GM21381 (cell line): ENCODE data around the gene KRT5.

Experiments
- ATAC-seq: cut with Tn5 transposase; IDR thresholded peaks from one replicate; pipeline ENCODE4 v1.9.1; 2021; ENCODE audit warnings: mild to moderate bottlenecking, moderate library complexity; ENCODE audit not compliant: unreplicated experiment

Gene KRT5

DNA sequence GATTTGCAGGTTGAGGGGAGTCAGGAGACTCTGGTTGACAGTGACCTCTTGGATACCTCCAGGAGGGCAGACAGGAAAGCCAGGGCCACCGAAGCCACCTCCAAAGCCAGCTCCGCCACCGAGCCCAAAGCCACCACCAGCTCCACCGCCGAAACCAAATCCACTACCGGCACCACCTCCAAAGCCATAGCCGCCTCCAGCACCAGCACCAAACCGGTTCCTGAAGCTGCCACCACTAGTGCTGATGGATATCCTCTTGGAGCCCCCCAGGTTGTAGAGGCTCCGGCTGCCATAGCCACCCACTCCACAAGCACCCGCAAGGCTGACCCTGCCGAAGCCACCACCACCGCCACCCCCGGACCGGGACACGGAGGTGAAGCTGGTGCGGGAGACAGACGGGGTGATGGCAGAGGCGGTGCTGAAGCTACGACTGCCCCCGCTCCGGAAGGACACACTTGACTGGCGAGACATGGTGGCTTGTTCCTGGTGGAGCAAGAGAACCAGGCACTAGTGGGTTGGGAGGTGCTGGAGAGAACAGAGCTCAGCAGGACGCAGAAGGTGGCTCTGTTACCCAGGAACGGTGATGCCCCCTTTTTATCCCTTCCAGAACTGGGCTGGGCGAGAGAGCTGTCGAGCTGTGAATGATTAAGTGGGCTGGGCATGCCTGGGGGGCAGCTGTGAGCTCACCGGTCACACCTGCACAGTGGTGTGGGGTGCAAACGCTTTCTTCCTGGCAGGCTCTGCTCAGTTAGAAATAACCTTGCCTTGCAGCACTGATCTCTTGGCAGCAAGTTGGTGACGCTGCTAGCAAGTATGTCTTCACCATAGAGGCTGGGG is at the start of gene KRT5:
Gene KRT5, minus strand, starts transcription at position 569 of the 837 bp plus-strand sequence. Its CDS starts 98 bp downstream, at position 471.
- ATAC-seq, result no peak

DNA sequence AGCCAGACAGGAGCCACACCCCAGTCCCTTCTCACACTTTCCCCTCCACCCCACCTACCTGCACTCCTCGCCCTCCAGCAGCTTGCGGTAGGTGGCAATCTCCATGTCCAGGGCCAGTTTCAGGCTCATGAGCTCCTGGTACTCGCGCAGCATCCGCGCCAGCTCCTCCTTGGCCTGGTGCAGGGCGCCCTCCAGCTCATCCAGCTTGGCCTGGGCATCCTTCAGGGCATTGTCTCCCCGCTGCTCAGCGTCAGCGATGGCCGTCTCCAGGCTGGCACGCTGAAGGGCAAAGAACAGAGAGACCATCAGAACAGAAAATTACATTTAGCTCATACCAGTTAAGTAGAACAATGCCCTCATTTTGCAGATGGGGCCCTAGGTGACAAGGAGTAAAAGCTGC is 47.9 kb upstream of the KRT5 start:
- ATAC-seq, result no peak

DNA sequence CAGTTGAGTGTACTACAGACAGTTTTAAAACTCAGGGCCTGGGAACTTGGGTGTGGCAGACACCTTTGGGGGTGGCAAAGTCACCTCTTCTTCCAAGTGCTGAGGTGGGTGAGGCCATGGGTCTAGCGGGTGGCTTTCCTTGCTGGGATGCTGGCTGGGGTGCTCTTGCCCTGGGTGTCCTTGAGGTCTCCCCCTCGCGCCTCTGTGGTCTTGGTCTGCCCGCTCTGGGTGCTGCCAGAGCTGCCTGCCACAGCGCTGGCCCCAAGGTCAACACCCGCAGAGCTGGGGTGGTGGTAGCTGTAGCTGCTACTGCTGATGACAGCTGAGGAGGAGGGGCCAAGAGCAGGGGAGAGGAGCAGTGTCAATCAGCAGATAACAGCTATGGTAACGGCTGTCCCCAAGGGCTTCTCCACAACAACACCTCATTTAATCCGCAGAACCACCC is 46.7 kb upstream of the KRT5 start:
- no peak for ATAC-seq

DNA sequence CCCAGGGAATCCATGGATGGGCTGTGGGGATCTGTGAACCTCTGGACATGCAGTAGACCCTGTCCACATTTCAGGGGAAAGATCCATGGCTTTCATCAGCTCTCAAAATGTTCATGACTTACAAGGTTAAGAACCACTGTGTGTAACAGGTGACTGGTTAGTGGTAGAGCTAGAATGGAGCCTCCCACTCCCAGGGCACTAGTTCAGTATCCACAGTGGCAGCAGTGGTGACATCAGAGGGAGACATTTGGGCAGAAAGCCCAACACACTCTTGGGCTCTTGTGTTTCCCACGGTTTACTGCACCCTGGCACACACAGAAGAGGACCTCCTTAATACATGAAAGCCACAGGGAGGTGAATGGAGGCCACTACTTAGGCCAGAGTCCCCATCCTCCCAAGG is 44.4 kb upstream of the KRT5 start:
- ATAC-seq, result no peak

DNA sequence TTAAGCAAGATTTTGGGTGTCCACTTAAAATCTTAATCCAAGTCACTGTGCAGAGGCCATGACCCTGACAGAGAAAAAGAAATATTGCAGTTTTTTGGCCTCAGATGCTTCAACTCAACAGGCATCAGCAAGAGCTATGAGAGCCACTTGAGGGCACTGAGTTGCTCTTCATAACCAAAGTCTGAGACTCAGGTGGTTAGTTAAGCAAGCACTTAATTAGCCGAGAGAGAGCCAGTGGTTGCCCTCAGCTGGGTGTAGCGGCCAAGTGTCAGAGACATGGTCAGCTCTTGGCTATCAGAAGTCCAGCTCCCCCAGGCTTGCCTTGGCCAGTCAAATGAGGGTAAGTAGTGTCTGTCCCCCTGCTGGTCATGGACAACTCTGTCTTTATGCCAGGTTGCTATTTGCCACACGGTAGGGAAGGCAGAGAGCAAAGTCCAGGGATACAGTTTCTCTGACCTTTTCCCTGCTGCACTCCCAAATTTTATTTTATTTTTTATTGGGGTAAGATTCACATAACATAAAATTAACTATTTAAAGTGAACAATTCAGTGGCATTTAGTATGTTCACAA is 41.8 kb upstream of the KRT5 start:
- no peak for ATAC-seq

DNA sequence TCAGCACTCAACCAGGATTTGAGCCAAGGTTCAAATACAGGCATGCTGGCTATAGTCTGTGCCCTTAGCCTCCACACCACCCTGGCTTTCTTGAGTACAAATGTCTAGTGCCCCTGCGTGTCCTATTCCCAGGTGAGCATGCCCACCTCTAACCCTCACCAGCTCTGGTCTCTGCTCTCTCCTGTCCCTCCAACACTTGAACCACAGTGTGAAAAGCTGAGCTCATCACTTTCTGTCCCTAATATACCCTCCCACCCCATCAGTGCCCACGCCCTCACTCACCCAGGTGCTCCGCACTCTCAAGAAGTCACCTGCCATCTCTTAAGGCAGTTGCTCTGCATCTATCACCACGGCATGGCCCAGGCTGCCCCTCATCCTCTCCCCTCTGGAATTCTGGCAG is 39.8 kb upstream of the KRT5 start:
- no peak for ATAC-seq

DNA sequence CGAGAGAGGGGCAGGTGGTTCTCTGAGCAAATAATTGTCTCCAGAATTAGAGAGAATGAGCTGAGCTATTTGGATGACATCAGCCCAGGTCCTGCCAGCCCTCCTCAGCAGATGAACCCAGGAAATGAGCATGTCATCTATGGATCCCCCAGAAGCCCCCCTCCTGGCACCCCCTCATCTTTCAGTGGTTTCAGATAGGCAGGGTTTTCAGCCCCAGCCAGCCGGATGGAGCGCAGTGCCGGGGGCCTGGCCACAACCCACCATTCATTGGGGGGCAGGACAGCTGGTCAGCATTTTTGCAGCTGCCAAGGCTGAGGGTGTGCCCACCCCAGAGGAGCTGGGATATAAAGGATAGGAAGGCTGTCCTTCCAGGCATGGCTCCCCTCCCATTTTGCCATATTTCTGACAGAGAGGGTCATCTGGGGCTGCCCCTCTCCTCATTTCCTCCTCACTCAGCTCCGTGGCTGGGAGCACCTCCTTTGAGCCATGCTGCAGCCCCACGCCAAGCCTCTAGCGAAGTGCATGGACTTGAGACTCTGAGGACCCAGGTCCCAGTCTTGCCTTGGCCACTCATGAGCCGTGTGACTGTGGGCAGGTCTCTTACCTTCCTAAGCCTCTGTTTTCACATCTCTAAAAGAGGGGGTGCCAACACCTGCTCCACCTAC is 38.7 kb upstream of the KRT5 start:
- ATAC-seq, result no peak

DNA sequence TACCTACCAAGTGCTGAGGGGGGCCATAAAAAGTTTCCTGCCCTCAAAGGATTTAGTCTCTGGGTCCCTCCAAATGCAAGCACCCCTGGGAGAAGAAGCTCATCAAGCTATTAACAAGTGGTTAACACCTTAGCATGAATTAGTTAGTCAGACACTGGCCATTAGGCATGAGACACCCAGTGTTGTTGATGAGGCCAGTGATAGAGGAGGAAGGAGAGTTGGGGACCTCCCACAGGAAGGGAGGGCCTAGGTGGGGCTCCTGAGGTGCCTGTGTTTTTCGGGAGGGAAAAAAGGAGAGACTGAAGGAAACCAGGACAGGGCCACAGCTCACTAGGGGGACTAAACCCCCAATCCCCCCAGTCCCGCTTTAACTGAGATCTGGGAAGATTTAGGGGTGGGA is 37.3 kb upstream of the KRT5 start:
- ATAC-seq, result no peak

DNA sequence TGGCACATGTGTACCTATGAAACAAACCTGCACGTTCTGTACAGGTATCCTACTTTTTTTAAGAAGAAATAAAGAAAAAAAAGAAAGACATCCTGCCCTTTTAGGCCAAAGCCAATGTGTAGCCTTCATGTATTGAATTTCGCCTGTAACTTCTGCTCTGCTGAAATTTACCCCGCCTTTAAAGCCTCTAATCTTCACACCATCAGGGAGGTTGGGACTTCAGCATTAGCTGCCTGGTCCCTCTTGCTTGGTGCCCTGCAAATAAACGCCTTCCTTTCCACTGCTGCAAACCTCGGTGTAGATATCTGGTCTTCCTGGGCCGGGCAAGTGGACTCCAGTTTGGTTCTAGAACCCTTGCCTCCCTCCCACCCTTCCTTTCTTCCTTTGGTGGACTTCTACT is 35.4 kb upstream of the KRT5 start:
- ATAC-seq, result no peak

DNA sequence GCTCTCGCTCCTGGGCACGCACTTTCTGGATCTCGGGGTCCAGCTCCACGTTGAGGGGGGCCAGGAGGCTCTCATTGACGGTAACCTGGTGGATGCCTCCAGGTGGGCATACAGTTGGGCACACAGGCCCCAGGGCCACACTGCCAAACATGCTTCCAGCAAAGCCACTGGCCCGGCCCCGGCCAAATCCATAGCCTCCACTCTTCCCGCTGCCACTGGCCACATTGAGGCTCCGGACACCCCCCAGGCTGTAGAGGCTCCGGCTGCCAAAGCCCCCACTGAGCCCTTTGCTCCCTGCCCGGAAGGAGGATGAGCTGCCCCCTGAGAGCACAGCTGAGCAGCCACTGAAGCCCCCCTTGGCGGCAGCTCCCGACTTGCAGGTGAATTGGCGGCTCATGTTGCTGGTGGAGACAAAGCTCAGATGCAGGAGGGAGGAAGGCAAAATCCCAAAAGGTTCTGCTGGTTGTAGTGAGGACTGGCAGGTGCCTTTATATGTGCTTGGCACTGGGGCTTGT is 32.5 kb upstream of the KRT5 start, which contains the start of gene KRT71:
Gene KRT71, minus strand, starts transcription at position 465 of the 515 bp plus-strand sequence. Its CDS starts 68 bp downstream, at position 397.
- ATAC-seq, result no peak

DNA sequence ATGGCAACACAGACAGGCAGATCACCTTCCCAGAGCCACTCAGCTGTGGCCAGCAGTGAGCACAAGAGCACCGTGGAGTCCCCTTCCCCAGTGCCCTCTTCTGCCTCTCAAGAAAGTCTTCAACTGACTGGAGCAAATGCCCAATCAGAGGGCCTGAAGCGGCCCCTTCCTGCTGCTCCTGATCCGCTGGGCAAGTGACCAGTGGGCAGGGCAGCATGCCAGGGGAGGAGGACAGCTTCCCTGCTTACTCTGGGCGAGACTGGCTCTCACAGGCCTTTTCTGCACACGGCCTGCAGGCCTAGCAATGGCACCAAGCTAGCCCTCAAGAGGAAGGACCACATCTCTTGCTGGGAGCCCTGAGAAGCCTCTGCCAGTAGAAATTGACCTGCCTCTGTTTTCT is 31.9 kb upstream of the KRT5 start:
- no peak for ATAC-seq

DNA sequence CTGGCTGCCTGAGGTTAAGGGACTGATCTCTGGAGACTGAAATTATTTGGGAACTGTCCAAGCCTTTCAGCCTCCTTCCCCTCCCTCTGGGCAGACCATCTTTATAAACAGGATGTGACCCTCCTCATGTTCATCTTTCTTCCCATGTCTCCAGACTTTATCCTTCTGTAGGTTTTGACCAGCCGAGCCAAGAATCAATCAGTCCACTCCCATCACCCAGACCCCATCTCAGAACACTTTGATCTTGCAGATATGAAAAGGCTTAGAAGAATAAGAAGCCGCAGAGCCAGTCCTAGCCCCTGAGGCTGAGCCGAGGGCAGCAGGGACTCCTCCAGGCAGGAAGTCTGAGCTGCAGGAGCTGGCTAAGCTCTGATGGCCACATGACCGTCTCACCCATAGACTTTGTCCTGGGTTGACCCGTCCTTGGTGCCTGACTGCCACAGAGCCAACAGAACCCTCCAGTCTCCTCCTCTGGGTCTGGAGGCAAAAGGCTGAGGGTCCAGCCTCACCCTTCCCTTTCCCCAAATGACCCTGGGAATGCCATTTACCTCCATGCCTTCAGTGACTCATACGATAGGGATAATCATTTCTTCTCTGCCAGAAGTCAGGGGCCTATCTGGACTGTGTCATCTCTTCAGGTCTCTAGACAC is 31.1 kb upstream of the KRT5 start:
- no peak for ATAC-seq

DNA sequence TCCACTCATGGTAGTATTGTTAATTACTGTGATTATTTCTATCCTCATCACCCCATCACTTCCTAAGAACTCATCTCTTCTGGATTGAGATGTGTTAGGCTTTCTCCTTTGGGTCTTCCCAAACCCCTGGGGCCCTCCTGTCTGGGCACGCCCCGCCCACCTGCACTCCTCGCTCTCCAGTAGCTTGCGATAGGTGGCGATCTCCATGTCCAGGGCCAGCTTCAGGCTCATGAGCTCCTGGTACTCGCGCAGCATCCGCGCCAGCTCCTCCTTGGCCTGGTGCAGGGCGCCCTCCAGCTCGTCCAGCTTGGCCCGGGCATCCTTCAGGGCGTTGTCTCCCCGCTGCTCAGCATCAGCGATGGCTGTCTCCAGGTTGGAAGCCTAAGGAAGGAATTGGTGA is 25.9 kb upstream of the KRT5 start:
- ATAC-seq, result no peak

DNA sequence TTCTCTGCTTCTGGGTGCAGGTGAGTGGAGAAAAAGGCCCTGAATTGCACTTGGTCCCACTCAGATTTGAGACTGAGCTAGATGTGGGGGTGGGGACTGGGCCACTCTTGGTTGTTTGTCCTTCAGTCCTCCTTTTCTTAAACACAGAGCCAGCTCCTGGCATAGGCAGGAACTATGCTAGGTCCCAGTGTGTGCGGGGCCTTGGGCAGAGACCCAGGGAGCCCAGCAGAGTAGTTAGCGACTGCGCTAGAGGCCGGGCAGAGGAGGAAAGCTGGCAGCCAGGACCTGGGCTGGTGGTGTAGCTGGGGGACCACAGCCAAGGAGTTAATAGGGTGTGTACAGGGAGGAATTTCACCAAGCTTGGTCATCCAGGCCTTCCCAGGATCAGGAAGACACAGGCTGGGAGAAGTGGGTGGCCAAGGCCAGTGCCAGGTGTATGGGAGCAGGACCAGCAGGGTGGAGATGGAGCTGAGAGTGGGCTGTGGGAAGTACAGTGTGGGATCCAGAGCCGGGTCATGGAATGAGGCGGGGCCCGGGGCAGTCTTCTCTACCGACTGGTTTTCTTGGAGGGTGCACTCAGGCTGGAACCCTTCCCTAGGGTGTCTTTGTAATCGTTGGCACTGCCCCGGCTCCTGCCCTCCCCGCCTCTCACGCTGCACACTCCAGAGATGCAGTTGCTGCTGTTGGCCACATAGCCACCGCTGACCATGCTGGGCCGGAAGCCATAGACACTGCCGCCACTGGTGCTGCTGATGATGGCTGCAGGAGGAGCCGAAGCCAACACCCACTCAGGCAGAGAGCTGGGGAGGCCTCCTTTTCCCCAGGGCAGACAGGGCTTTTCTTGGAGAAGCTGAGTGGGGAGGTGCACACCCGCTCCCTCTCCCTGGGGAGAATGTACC is 24.0 kb upstream of the KRT5 start:
- no peak for ATAC-seq

DNA sequence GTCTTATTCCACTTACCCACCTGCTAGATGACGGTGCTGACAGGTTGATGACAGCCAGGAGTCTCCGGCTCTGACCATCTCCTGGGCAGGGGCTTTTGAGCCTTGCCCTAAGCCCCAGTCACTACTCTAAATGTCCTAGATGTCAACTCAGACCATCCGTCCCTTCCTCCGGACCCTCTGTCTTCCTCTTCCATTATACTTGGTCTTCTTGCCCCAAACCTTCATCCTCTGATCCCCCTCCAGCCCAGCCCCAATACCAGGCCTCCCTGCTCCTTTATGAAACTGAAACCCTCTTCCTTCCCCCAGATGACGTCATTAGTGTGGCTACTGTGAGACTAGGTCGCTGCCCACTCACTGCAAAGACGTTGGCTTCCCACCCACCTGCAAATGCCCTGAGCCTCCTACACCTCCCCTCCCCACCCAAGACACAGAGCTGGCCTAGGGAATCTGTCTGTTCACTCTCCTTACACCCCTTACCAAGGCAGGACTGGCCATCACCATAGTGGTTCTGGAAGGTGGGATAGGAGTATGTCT is 22.7 kb upstream of the KRT5 start:
- no peak for ATAC-seq

DNA sequence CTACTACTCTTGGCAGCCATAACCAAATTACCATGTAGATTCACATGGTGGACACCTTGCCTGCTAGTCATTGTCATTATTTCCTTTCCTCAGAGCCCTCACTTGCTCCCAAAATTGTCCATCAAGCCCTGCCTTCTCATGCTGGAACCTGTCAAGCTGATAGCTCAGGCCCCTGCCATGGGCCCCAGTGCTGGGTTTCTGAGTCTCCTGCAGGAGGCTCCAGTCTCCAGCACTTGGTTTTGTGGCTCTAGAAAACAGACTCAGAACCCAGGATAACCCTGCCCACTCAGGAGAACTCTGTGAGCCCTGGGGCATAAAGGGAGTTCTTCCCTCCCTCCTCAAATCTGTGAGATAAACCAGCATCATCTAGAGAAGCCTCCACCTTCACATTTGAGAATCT is 22.0 kb upstream of the KRT5 start:
- no peak for ATAC-seq

DNA sequence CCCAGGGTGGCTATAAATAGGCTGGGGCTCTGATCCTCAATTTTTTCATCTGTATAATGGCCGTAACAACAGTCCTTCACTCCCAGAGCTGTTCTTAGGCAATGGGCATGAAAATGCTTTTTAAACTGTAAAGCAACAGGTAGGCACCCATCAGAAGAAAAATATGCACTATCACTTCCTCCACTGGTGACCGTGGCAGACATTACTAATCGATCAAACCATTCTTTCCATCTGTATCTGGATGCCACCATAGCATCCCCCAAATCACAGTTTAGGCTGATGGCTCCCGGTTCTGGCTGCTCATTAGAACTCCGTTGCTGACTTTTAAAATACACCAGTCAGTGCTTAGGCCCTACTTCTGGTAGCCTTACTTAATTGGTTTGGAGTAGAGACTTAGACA is 21.5 kb upstream of the KRT5 start:
- no peak for ATAC-seq

DNA sequence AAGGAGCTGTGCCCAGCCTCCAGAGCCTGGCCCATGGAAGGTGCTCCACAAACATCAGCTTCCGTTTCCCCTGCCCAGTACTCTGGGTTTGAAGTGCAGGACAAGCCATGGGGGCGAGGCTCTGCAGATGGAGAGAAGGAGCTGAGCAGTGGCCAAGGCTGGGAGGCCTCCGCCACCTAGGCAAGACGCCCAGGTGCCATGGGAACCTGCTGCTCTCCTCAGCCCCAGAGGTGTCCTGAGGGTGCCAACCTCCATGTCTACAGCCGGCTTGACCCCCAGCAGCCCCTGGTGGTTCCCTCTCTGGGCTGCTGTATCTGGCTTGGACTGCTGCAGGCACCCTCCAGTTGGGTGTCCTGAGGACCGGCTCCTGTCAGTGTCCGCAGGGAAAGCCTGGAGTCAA is 20.3 kb upstream of the KRT5 start:
- ATAC-seq, result no peak

DNA sequence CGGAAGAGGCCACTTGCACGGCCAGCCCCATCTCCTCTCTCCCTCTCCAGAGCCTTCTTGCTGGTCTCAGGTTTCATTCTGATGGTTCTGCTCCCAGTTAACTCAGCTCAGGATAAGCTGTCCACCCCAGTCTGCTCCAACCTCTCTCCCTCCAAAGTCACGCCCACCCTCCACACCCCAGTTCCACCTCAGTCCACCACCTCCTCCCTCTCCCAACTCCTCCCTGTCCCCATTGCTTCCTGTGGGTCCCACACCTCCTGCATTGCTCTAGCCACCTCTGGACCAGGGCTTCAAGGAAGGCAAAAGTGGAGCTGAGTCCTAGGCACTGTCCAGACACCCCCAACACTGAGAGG is 19.6 kb upstream of the KRT5 start:
- no peak for ATAC-seq
